NCI-H146 treated with DMSO at 0.1 percent for 48 hours (cell line): ENCODE results near the gene CDC42BPG.
"Not testable (repeated sequence)": the region's sequence is repeated elsewhere in the genome, so short reads cannot be mapped to it uniquely, and the experiment has no call there.

ENCODE experiments used
- DNase-seq: peaks from one replicate; lab custom pipeline; 2025; ENCODE audit not compliant: unreplicated experiment; lab: John Stamatoyannopoulos, UW

Gene CDC42BPG

DNA sequence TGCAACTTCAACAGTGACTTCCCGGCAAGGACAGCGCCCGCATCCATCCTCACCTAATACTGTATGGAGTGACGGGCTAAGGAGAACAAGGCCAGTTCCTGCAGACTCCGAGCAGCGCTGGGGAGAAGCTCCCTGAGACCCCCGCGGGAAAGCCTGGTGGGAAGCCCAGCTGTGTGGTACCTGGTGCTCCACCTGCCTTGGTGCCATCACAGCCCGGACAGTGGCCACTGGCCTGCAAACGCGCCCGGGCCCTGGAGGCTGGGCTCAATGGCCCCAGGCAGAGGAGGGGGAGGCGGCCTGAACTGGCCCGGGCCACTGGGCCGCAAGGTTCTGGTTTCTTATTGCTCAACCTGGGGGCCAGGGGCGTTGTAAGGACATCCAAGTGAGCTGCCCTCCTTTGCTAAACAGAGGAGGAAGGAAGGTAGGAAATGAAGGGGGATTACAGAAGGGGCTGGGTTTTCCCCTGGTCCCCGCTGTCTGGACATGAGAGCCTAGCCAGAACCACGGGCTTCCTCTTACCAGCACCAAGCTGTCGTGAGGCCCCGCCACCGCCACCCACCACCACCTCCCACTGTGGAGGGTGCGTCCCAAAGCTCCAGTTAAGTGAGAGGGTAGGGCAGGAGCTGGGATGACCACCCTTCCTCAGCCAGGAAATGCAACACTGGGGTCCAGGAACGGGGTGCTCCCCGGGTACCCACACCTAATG, 8.5 kb upstream of the CDC42BPG start:
- no peak for DNase-seq

- no peak for DNase-seq
These were observed 7.4 kb upstream of the CDC42BPG start for GRCh38 chr11:64851831-64852351.

- DNase-seq: no peak
These were observed 6.6 kb upstream of the CDC42BPG start for GRCh38 chr11:64850979-64851567.

DNA sequence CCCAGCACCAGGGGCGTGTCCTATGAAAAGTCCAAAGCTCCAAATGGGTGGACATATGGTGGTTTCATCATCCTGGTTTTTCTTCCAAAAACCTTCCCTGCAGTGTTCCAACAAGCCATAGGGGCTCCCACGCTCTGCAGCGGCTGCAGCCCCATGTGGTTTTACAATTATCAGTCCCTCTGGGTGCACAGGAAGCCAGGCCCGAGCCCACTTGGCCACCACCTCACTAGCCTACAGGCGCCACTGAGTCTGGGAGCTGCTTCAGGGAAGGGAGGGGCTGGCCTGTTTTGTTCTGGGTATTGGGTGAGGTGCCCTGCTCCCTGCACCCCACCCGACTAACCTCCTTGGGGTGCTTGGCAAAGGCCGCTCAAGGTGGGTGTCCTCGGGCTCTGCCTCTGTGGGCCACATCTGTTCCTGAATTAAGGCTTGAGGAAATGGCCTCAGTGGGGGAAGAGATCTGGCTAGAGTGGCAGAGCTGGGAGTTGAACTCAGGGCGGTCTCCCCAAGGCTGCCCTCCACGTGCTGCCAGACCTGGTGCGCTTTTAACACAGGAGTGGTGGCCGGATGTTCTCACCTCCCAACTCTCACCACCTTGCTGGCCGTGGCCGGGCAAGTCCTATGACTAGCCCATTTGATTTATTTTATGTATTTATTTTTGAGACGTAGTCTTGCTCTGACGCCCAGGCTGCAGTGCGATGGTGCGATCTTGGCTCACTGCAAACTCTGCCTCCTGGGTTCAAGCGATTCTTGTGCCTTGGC, 5.3 kb upstream of the CDC42BPG start:
- DNase-seq: no peak

DNA sequence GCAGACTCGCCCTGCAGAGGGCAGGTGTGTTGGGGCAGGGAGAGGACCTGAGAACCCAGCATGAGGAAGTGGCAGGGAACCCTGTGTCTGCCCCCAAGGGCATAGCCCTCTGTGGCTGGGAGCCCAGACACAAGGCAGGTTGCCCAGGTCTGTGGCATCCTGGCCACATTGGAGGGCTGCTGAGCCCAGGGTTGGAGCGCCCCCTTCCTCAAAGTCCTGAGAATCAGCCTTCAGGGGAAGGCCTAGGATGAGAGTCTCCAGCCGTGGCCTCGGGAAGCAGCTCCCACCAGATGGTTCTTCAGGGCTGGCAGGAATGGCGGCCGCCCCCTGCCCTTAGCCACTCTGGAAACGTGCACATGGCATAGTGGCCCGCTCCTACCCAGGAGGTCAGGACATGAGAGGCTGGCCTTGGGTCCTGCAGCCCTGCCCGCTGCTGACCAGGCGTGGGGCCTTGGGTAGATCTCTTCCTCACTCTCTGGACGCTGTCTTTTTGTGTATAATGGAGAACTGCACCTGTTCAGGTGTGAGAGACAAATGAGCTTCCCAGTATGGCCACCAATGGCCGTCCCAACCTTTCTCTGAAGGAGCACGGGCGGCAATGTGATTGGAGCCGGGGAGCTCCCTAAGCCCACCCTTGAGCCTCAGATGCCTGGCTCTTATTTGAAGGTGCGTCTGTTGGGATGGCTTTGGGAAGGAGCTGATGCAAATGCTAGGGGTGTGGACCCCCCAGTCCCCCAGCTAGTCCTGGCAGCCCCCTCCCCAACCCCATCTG, 4.6 kb upstream of the CDC42BPG start:
- no peak for DNase-seq

DNA sequence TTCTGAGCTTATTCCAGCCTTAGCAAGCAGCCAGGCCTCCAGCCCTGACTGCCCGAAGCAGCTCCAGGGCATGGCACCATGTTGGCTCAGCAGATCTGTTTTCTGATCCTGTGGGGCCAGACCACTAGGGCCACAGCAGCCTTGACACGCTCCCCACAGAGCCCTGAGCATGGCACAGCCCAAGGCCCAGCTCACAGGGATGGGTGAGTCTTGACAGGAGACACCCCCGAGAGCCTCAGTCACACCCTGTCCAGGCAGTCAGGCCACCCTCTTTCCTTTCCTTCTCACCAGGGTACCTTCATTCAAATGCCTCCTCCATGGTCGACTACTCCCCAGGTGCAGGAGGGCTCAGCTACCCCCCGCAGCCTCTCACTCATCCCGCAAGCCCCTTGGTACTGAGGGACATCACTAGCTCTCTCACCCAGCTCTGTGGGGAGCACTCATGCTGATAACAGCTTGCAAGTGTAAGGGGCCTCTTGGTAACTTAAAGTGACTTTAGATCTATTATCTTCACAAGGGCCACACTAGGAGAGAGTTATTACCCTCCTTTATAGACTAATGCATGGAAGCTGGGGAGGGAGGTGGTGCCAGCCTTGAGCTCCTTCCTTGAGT, 3.9 kb upstream of the CDC42BPG start:
- no peak for DNase-seq

- DNase-seq: peak; percentile 85
These were observed 2.7 kb upstream of the CDC42BPG start for GRCh38 chr11:64846998-64847666.

- not testable (repeated sequence) for DNase-seq
These were observed 1.3 kb upstream of the CDC42BPG start for GRCh38 chr11:64845776-64846129.

GRCh38 chr11:64845129-64845775, 799 bp upstream of the CDC42BPG start:
- DNase-seq: no peak

DNA sequence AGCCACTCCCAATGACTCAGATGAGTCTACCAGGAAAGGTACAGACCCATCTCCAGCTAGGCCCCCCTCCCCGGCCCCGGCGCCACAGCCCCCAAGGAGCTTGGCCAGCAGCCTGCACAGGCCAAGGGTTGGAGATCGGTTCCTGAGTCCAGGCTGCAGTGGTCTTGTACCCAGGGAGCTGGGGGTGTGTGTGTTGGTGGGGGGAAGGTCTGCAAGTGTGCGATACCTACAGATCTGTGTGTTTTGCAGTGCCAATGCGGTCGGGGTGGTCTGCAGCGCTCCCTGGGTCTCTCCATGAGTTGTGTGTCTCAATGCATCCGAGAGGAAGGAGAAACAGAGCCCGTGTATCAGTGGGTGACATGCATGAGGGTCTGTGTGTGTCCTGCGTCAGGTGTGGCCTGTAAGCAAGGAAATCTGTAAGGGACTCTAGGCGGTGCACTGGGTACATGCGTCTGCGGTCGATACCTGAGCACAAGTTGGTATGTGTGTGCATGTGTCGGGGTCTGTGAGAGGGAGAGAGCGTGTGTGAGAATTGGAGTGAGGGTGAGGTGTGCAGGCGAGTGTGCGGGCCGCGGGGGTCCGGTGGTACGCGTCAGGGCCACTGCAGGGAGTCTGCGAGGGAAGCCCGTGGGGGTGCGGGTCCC, 645 bp downstream of the CDC42BPG start:
- DNase-seq: peak; percentile 19

GRCh38 chr11:64842851-64843685, 1.4 kb downstream of the CDC42BPG start:
- peak; percentile 16 for DNase-seq

- DNase-seq: no peak
These were observed 2.1 kb downstream of the CDC42BPG start for GRCh38 chr11:64842366-64842759.

DNA sequence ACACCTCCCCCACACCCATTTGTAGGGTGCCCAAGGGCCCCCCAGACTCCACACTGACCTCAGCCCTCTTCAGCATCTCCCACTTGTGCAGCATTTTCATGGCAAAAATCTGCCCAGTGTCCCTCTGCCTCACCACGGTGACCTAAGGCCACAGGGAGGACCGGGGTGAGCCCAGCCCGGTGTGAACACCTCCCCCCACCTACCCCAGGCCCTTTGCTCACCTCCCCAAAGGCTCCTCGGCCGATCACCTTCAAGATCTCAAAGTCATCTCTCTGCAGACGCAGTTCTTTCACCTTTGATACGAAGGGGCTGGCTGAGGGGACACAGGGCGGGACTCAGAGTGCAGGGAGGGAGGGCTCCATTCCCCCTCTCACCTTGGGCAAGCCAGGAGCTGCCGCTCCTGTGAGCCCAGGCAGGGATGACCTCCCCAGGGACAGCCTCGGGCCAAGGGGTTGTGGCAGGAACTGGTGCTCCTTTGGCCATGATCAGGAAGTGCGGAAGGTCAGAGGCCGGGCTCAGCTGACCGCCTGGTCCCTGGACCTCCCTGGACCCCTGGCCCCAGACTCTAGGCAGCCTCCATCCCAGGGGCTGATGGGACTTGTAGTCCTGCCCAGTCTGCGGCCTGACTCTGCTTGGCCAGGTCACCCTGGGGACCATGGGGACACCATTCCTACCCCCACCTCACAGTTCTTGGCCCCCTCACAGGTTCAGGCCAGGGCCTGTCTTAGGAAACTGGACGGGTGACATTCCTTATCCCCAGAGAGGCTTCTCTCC, 2.7 kb downstream of the CDC42BPG start:
- no peak for DNase-seq

- DNase-seq: no peak
These were observed 4.3 kb downstream of the CDC42BPG start for GRCh38 chr11:64839887-64840782.

DNA sequence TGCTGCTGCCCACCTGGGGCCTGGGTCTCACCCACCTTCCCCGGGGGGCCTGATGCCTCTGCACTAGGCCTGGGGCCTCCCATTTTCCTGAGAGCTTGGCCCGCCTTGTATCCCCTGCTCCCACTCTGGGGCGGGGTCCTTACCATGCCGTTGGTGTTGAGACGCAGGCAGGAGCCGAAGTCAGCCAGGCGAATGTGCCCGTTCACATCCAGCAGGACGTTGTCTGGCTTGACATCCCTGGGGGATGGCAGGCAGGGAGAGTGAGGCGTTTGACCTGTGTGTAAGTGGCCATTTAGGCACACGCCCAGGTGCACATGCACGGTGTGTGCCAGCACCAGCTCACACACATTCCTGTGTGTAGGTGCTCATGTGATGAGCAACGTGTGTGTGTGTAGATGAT, 5.1 kb downstream of the CDC42BPG start:
- no peak for DNase-seq

- no peak for DNase-seq
These were observed 5.7 kb downstream of the CDC42BPG start for GRCh38 chr11:64838600-64839334.
